Endothelial cell of umbilical vein (primary cell): ENCODE data around the gene RASSF10. TPM values are rescaled to one million over a fixed set of nuclear protein-coding genes. Genes with fewer than 3 reads are reported as not detected.

Experiments used
- BruUV-seq: library from RNA; stranded (reverse); fragments of 400-500 nt; replicated peaks from 2 replicates; lab custom pipeline; 2021; lab: Mats Ljungman, UMichigan
- CTCF ChIA-PET: fragments of 300-600, 350-600 bp; sonication (Branson Sonifier 250); formaldehyde crosslinking; loops from one replicate; lab custom pipeline; 2021; ENCODE audit warnings: antibody characterized with exemption, inconsistent platforms; lab: Charles Lee
- POLR2A ChIA-PET: fragments of 300-600, 350-600 bp; sonication (Branson Sonifier 250); formaldehyde crosslinking; loops from one replicate; lab custom pipeline; 2021; ENCODE audit warnings: antibody characterized with exemption, inconsistent platforms; lab: Charles Lee
- DNase-seq: peaks from one replicate; pipeline ENCODE4 v3.0.0-alpha.2; 2011; ENCODE audit warnings: low read depth, low spot score
- FAIRE-seq: peaks from 2 replicates; lab custom pipeline; 2011; peaks lifted over from hg19 to GRCh38; lab: Jason Lieb, UNC
- H2AFZ ChIP-seq: 2 replicates; pipeline ENCODE4 v1.6.0; 2012; ENCODE audit warnings: low read depth, low read length, control low read depth, inconsistent platforms
- H3K27ac ChIP-seq: 2 replicates; pipeline ENCODE4 v1.5.1; 2011; ENCODE audit warnings: low read depth, mild to moderate bottlenecking, control low read depth, low read length, moderate library complexity; ENCODE audit not compliant: insufficient read depth
- H3K27me3 ChIP-seq, 2 experiments: 2 replicates each; pipeline versions ENCODE4 v1.6.0 to v1.6.1; 2011; ENCODE audit warnings: low read length in 2 of 2, mixed read lengths in 1 of 2; ENCODE audit not compliant: control insufficient read depth in 2 of 2, insufficient read depth in 2 of 2
- H3K36me3 ChIP-seq, 2 experiments: 2 replicates in 1 of 2; 3 replicates in 1 of 2; pipeline ENCODE4 v1.5.1; 2011; ENCODE audit warnings: low read length in 2 of 2, mild to moderate bottlenecking in 1 of 2, moderate library complexity in 1 of 2; ENCODE audit not compliant: control insufficient read depth in 2 of 2, insufficient read depth in 2 of 2; ENCODE audit errors: extremely low read depth in 1 of 2
- H3K4me1 ChIP-seq: 3 replicates; pipeline ENCODE4 v1.5.1; 2011; ENCODE audit warnings: mild to moderate bottlenecking, low read length; ENCODE audit not compliant: control insufficient read depth, insufficient read depth; ENCODE audit errors: extremely low read depth
- H3K4me2 ChIP-seq: 2 replicates; pipeline ENCODE4 v1.6.1; 2011; ENCODE audit warnings: low read length, control low read depth, mixed read lengths; ENCODE audit not compliant: insufficient read depth
- H3K4me3 ChIP-seq, 3 experiments: fragments of 200-600 bp in 1 of 3; sonication (generic), shearing (Covaris generic) in 1 of 3; replicated peaks in 1 of 3; 2 replicates each; pipeline ENCODE4 v1.5.1; 2011 to 2016; ENCODE audit warnings: control low read depth in 3 of 3, low read length in 3 of 3, mild to moderate bottlenecking in 2 of 3, inconsistent platforms in 1 of 3, low read depth in 1 of 3, moderate library complexity in 1 of 3; ENCODE audit not compliant: insufficient read depth in 1 of 3
- H3K79me2 ChIP-seq: 2 replicates; pipeline ENCODE4 v1.6.0; 2012; ENCODE audit warnings: low read length, inconsistent platforms; ENCODE audit not compliant: control insufficient read depth, insufficient read depth
- H3K9ac ChIP-seq: replicated peaks from 2 replicates; pipeline ENCODE3; 2011; ENCODE audit warnings: low read length, control low read depth; ENCODE audit not compliant: insufficient read depth; ENCODE audit errors: extremely low read depth
- H3K9me1 ChIP-seq: replicated peaks from 3 replicates; pipeline ENCODE4 v1.6.0; 2011; ENCODE audit warnings: mild to moderate bottlenecking, low read length; ENCODE audit not compliant: control insufficient read depth, insufficient read depth; ENCODE audit errors: extremely low read depth
- H3K9me3 ChIP-seq: replicated peaks from 2 replicates; pipeline ENCODE4 v1.5.1; 2012; ENCODE audit warnings: low read length, inconsistent platforms; ENCODE audit not compliant: control insufficient read depth, insufficient read depth
- H4K20me1 ChIP-seq: replicated peaks from 2 replicates; pipeline ENCODE3; 2011; ENCODE audit warnings: mild to moderate bottlenecking, low read length; ENCODE audit not compliant: control insufficient read depth, insufficient read depth; ENCODE audit errors: extremely low read depth
- EZH2 ChIP-seq: IDR thresholded peaks from 2 replicates; pipeline ENCODE4 v1.6.1; 2012; ENCODE audit warnings: borderline replicate concordance, low read depth, mild to moderate bottlenecking, moderate library complexity, low read length, inconsistent platforms; ENCODE audit not compliant: severe bottlenecking
- FOS ChIP-seq: IDR thresholded peaks from 2 replicates; pipeline ENCODE4 v1.6.1; 2011; ENCODE audit warnings: mild to moderate bottlenecking, low read length, moderate library complexity, borderline replicate concordance; ENCODE audit not compliant: insufficient read depth
- GATA2 ChIP-seq: IDR thresholded peaks from 2 replicates; pipeline ENCODE4 v1.7.0; 2011; ENCODE audit warnings: low read depth, mild to moderate bottlenecking, moderate library complexity, mixed read lengths, low read length; ENCODE audit not compliant: insufficient read length, insufficient read depth
- JUN ChIP-seq: IDR thresholded peaks from 2 replicates; pipeline ENCODE4 v1.6.1; 2011; ENCODE audit warnings: borderline replicate concordance, low read depth; ENCODE audit not compliant: insufficient read length, insufficient read depth
- MYC ChIP-seq: IDR thresholded peaks from one replicate; pipeline ENCODE4 v1.6.1; 2011; ENCODE audit warnings: mild to moderate bottlenecking, low read depth, low read length
- POLR2A ChIP-seq: IDR thresholded peaks from 2 replicates; pipeline ENCODE4 v1.6.1; 2012; ENCODE audit warnings: low read depth, mild to moderate bottlenecking, control low read depth, low read length
- POLR2AphosphoS5 ChIP-seq: IDR thresholded peaks from 2 replicates; pipeline ENCODE4 v1.6.1; 2012; ENCODE audit warnings: low read depth, mild to moderate bottlenecking, control low read depth, low read length, moderate library complexity; ENCODE audit not compliant: insufficient read depth
- dilution Hi-C: fragments of 300-500 bp; cut with MboI; formaldehyde crosslinking; loops from one replicate; pipeline ENCODE4 v1.15.0; 2019; ENCODE audit warnings: low sequenced_read_pairs; ENCODE audit not compliant: extremely low pct_ligation_motif_present
- intact Hi-C: fragments of 100-400 bp; cut with micrococcal nuclease; formaldehyde crosslinking; loops from one replicate; pipeline ENCODE4 v1.10.0; 2022
- polyA plus RNA-seq, 4 experiments: library from polyadenylated mRNA; depleted of rRNA in 3 of 4; stranded (reverse) in 3 of 4; unstranded in 1 of 4; fragments of >200 nt; gene quantifications; 2 replicates each; pipeline versions ENCODE4 v1.2.1 to v1.2.3, GENCODE V29; 2011 to 2012; ENCODE audit warnings: missing spikeins in 1 of 4
- total RNA-seq: library from RNA; stranded (reverse); gene quantifications from 2 replicates; pipeline ENCODE4 v1.2.3, GENCODE V29; 2021
- TF ChIP-seq, protein P1 (sequence below), 2 donors: IDR thresholded peaks; 1 replicate in 1 of 2; 2 replicates in 1 of 2; pipeline ENCODE4 v1.5.1; 2011; ENCODE audit warnings: low read length in 2 of 2, mild to moderate bottlenecking in 2 of 2, moderate library complexity in 2 of 2, control low read depth in 1 of 2, inconsistent platforms in 1 of 2, low read depth in 1 of 2; ENCODE audit not compliant: insufficient read depth in 1 of 2; ENCODE audit errors: extremely low read depth in 1 of 2
- TF ChIP-seq, protein P2 (sequence below): IDR thresholded peaks from 2 replicates; pipeline ENCODE4 v1.6.1; 2011; ENCODE audit not compliant: insufficient read depth, insufficient read length

The RASSF10 gene
- total and polyA plus RNA-seq, 2 donors (not counting 3 experiments of a cell fraction or from before 2014, with no cell fraction given): 0.03 TPM; not detected in 1

DNA sequence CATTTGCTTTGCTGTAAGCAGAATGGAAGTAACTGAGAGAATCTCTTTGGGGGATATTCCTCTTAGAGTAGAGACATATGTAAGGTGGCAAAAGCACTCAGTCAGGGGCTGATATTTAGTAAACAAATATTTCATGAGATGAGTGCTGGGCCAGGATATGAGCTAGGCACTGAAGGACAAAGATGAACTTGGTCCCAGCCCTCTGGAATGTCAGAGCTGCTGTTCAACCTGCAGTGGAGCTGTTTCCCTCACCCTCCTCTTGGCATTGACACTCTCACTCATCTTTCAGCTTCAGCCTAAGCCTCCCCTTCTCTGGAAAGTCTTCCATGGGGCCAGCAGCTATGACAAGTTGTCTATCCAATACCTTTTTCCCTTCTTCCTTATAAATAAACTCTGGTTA lies 22.2 kb downstream of the RASSF10 start:
- no peak for DNase-seq
- H3K9me1 ChIP-seq: no peaks in the 10 kb centered on the region
- dilution Hi-C loops (no loop called here), intact Hi-C loops (no loop called here)
- no peak for FAIRE-seq
- TF ChIP-seq, protein P1, sequence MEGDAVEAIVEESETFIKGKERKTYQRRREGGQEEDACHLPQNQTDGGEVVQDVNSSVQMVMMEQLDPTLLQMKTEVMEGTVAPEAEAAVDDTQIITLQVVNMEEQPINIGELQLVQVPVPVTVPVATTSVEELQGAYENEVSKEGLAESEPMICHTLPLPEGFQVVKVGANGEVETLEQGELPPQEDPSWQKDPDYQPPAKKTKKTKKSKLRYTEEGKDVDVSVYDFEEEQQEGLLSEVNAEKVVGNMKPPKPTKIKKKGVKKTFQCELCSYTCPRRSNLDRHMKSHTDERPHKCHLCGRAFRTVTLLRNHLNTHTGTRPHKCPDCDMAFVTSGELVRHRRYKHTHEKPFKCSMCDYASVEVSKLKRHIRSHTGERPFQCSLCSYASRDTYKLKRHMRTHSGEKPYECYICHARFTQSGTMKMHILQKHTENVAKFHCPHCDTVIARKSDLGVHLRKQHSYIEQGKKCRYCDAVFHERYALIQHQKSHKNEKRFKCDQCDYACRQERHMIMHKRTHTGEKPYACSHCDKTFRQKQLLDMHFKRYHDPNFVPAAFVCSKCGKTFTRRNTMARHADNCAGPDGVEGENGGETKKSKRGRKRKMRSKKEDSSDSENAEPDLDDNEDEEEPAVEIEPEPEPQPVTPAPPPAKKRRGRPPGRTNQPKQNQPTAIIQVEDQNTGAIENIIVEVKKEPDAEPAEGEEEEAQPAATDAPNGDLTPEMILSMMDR (IDR thresholded peaks at IDR 0.05; ENCODE audit: extremely low read depth in 1 of 2, insufficient read depth in 1 of 2, low read depth in 1 of 2, low read length in 2 of 2): no peak
- TF ChIP-seq POLR2A (no peak), POLR2AphosphoS5 (no peak), GATA2 (no peak), FOS (no peak), MYC (no peak), JUN (no peak), EZH2 (no peak)
- TF ChIP-seq, protein P2, sequence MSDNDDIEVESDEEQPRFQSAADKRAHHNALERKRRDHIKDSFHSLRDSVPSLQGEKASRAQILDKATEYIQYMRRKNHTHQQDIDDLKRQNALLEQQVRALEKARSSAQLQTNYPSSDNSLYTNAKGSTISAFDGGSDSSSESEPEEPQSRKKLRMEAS: no peak
- H3K9ac ChIP-seq: no peak overlapping the region
- CTCF ChIA-PET: interaction anchor here (0.6 to 0.9 kb wide), 2 partner anchors 68 to 110 kb away, joined by 3 read pairs; no protein-coding TSS in a partner anchor
- no peaks in the 10 kb centered on the region for H3K9me3 ChIP-seq
- no peak overlapping the region for H3K27ac ChIP-seq
- H3K36me3 ChIP-seq: no peaks in the 10 kb centered on the region
- POLR2A ChIA-PET: no interaction called here
- no peaks in the 10 kb centered on the region for H3K79me2 ChIP-seq
- peaks cover 23 to 33% of the 10 kb centered on the region in 2 experiments for H3K27me3 ChIP-seq
- no peak overlapping the region for H3K4me3 ChIP-seq
- H3K4me2 ChIP-seq: no peak overlapping the region
- H4K20me1 ChIP-seq: no peaks in the 10 kb centered on the region
- H2AFZ ChIP-seq: no peak overlapping the region
- H3K4me1 ChIP-seq: no peaks in the 10 kb centered on the region
- BruUV-seq: no TSS peak
